ENCODE results near the gene ZDHHC11B. TPM values are rescaled to one million over a fixed set of nuclear protein-coding genes. Genes with fewer than 3 reads are reported as not detected.

ZDHHC11B gene
- total RNA-seq, 2 donors from 2014 or later = 0.55 to 3.0 TPM

DNA sequence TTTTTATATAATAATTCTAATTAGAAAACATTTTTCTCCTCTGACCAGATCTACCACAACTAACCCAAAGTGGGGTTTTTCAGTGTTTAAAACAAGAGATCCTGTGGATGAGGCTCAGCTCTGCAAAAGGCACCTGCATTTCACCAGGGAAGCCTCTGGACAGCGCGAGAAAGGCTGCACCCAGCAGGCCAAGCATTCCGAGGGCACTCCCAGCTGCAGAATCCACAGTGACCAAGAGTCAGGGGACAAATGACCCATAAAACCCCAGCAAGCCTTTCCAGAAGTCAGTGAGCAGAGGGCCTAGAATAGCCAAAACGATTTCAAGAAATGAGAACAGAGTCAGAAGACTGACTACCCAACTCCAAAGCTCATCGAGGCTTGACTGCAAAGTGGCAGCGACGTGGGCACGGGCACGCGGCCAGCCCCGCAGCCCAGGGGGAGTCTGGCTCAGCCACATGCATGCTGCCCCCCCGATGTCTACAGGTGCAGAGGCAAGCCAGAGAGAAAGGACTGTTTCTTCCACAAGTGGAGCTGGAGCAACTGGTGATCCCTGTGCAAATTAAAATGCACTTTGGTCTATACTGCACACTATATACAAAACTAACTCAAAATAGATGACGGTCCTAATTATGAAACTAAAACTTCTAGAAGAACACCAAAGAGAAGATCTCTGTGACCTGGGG is 117.6 kb downstream of the ZDHHC11B start:
- no peak for DNase-seq (ENCODE audit: low spot score)
- Histone ChIP-seq H3K27me3 (replicated peaks; ENCODE audit: insufficient read depth) (no peaks in the 10 kb centered on the region), H3K36me3 (no peaks in the 10 kb centered on the region), H3K27ac (no peak overlapping the region), H3K4me1 (replicated peaks) (peaks cover 5% of the 10 kb centered on the region), H3K4me3 (no peak overlapping the region), H3K9me3 (no peaks in the 10 kb centered on the region)
- no peak for TF ChIP-seq POLR2AphosphoS5 (IDR thresholded peaks at IDR 0.05)
- TF ChIP-seq, protein P1, sequence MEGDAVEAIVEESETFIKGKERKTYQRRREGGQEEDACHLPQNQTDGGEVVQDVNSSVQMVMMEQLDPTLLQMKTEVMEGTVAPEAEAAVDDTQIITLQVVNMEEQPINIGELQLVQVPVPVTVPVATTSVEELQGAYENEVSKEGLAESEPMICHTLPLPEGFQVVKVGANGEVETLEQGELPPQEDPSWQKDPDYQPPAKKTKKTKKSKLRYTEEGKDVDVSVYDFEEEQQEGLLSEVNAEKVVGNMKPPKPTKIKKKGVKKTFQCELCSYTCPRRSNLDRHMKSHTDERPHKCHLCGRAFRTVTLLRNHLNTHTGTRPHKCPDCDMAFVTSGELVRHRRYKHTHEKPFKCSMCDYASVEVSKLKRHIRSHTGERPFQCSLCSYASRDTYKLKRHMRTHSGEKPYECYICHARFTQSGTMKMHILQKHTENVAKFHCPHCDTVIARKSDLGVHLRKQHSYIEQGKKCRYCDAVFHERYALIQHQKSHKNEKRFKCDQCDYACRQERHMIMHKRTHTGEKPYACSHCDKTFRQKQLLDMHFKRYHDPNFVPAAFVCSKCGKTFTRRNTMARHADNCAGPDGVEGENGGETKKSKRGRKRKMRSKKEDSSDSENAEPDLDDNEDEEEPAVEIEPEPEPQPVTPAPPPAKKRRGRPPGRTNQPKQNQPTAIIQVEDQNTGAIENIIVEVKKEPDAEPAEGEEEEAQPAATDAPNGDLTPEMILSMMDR (IDR thresholded peaks at IDR 0.05) = no peak
- no peak for TF ChIP-seq POLR2A (IDR thresholded peaks at IDR 0.05)
- 88% methylated on average over 13 of the region's 13 CpGs for WGBS
- intact Hi-C loops (cut with DNase I) = no loop called here

DNA sequence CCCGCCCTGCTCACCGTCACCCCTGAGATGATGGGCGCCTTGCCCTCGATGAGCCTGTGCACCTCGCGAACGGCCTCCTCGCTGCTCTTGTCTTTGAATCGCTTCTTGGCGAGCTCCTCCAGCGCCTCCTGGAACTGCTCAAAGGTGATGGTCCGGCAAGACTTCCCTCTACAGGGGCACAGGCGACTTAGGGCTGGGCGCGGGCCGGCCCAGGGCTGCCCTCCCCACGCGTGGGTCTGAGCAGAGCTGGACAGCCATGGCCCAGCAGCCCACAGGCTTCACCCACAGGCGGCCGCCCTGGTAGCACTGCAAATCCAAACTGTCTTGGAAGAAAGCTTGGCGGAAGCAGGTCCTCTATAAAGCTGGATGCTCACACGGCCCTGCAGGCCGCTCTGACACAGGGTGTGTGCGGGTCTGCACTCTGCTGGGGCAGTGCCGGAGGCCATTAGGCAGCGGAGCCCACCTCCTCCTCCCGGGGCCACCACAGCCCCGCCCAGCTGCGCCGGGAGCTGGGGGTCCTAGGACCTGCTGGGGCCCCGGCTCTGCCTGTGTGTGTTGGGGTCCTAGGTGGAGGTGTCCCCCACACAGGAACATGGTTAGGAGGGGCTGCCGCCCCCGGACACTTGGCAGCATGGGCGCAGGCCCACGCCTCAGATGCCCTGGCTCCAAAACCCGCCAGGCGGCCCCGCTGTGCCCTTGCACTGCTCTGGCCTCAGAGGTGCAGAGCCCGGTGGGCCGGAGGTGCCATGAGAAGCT is 118.4 kb downstream of the ZDHHC11B start:
- H3K36me3 ChIP-seq = no peaks in the 10 kb centered on the region
- no peak overlapping the region for H3K4me3 ChIP-seq
- H3K27ac ChIP-seq = no peak overlapping the region
- H3K4me1 ChIP-seq (replicated peaks) = no peaks in the 10 kb centered on the region
- H3K9me3 ChIP-seq = no peaks in the 10 kb centered on the region
- intact Hi-C loops (cut with DNase I) = no loop called here
- 92% methylated on average over 40 of the region's 40 CpGs for WGBS
- no peaks in the 10 kb centered on the region for H3K27me3 ChIP-seq (replicated peaks; ENCODE audit: insufficient read depth)
- TF ChIP-seq POLR2A (IDR thresholded peaks at IDR 0.05) (no peak), POLR2AphosphoS5 (IDR thresholded peaks at IDR 0.05) (no peak)
- TF ChIP-seq, protein P1 (IDR thresholded peaks at IDR 0.05) = no peak
- no peak for DNase-seq (ENCODE audit: low spot score)

DNA sequence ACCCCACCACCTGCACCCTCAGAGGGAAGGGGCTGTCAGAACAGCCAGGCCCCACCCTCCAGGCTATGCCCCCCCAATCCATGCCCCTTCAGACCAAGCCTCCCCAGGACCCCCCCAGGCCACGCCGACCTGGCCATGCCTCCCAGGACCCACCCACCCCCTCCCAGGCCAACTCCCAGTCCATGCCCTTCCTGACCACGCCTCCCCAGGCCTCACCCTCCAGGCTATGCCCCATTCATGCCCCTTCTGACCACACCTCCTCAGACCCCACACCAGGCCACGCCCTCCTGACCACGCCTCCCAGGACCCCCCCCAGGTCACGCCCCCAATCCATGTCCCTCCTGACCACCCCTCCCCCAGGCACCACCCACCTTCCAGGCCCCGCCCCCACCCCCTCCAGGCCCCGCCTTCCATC is 119.0 kb downstream of the ZDHHC11B start:
- H3K4me1 ChIP-seq (replicated peaks) = no peaks in the 10 kb centered on the region
- no peak overlapping the region for H3K27ac ChIP-seq
- no peak overlapping the region for H3K4me3 ChIP-seq
- H3K36me3 ChIP-seq = no peaks in the 10 kb centered on the region
- H3K27me3 ChIP-seq (replicated peaks; ENCODE audit: insufficient read depth) = no peaks in the 10 kb centered on the region
- intact Hi-C loops (cut with DNase I) = no loop called here
- WGBS = 91% methylated on average over 8 of the region's 8 CpGs
- no peaks in the 10 kb centered on the region for H3K9me3 ChIP-seq
- DNase-seq (ENCODE audit: low spot score) = no peak
- TF ChIP-seq POLR2AphosphoS5 (IDR thresholded peaks at IDR 0.05) (no peak), POLR2A (IDR thresholded peaks at IDR 0.05) (no peak)
- TF ChIP-seq, protein P1 (IDR thresholded peaks at IDR 0.05) = no peak

DNA sequence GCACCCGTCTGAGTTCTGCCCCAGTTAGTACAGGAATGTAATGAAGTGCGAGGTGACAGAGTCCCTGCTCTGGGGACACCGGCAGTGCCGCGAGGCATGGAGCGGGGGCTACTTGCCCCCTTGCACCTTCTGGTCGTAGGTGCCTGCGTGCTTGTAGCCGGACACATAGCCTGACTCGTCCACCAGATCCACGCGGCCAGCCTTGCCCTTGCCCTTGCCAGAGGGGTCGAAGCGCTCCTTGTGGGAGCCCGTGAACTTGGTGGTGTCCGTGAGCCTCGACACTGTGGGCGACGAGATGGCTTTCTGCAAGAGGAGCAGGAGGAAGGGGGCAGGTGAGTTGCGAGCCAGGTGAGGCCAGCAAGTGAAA is 119.6 kb downstream of the ZDHHC11B start:
- Histone ChIP-seq H3K4me1 (replicated peaks) (no peaks in the 10 kb centered on the region), H3K9me3 (no peaks in the 10 kb centered on the region), H3K27ac (no peak overlapping the region), H3K36me3 (no peaks in the 10 kb centered on the region), H3K4me3 (no peak overlapping the region), H3K27me3 (replicated peaks; ENCODE audit: insufficient read depth) (no peaks in the 10 kb centered on the region)
- no peak for DNase-seq (ENCODE audit: low spot score)
- intact Hi-C loops (cut with DNase I) = no loop called here
- WGBS = 96% methylated on average over 15 of the region's 20 CpGs
- TF ChIP-seq POLR2A (IDR thresholded peaks at IDR 0.05) = no peak

DNA sequence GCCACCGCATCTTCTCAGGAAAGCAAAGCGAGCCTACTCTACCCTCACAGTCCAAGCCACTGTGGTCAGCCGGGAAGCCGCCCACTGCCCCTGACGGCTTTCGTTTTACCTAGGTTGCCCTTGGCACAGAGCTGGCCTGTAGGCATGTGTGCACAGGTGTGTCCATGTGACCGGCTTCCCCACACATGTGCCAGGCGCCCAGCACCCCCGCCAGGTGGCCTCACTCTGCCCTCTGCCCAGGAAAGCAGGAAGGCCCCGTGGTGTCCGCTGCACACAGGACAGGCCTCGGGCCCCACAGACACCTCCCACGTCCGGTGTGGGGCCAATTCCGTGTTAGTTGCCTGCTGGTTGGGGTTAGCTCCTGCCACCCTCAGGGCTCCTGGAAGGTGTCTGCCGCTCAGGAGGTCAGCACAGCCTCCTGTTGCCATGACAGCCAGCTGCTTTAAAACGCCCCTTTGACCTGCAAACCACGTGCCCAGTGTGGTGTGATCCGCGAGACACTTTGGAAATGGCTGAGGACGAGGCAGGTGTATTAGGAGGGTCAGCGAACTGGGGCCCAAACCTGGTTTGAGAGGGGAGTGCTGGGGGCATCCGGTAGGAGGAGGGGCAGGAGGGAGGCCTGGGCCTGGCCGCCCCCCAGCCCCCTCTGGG is 120.1 kb downstream of the ZDHHC11B start:
- Histone ChIP-seq H3K27me3 (replicated peaks; ENCODE audit: insufficient read depth) (no peaks in the 10 kb centered on the region), H3K4me3 (no peak overlapping the region), H3K9me3 (no peaks in the 10 kb centered on the region), H3K4me1 (replicated peaks) (no peaks in the 10 kb centered on the region), H3K36me3 (no peaks in the 10 kb centered on the region), H3K27ac (no peak overlapping the region)
- DNase-seq (ENCODE audit: low spot score) = no peak
- TF ChIP-seq POLR2AphosphoS5 (IDR thresholded peaks at IDR 0.05) (no peak), POLR2A (IDR thresholded peaks at IDR 0.05) (no peak)
- TF ChIP-seq, protein P1 (IDR thresholded peaks at IDR 0.05) = no peak
- intact Hi-C loops (cut with DNase I) = no loop called here
- 82% methylated on average over 21 of the region's 24 CpGs for WGBS

Measured in prostate gland (tissue), 2 donors.